ENCODE data around the gene GSTK1.
A peak's percentile ranks its signal among the peaks of the same experiment; 100 is the strongest.

GSTK1 gene

GRCh38 chr7:143282124-143282523 is 18.9 kb downstream of the GSTK1 start:
- no peak overlapping the region for H3K4me3 ChIP-seq (ENCODE audit: low read depth in 1 of 5, low read length in 5 of 5)
- no peak overlapping the region for H3K9ac ChIP-seq (ENCODE audit: low read length in 5 of 5)
- no peaks in the 10 kb centered on the region for H3K36me3 ChIP-seq (ENCODE audit: control insufficient read depth in 5 of 5, insufficient read depth in 5 of 5, low read length in 5 of 5)
- H3K4me1 ChIP-seq (ENCODE audit: control insufficient read depth in 5 of 5, insufficient read depth in 5 of 5, low read length in 5 of 5): peaks cover 8 to 60% (median 51%) of the 10 kb centered on the region in 5 donors
- no peaks in the 10 kb centered on the region for H3K27me3 ChIP-seq (ENCODE audit: control insufficient read depth in 5 of 5, insufficient read depth in 4 of 5, low read length in 5 of 5)
- H3K9me3 ChIP-seq (ENCODE audit: control insufficient read depth in 5 of 5, low read length in 5 of 5): no peaks in the 10 kb centered on the region
- no peak overlapping the region for H3K27ac ChIP-seq (ENCODE audit: low read depth, low read length)

GRCh38 chr7:143283381-143283780 is 20.1 kb downstream of the GSTK1 start:
- H3K9ac ChIP-seq (ENCODE audit: low read length in 5 of 5): peak overlapping the region in 1 of 5 donors; percentile 34
- H3K27me3 ChIP-seq (ENCODE audit: control insufficient read depth in 5 of 5, insufficient read depth in 4 of 5, low read length in 5 of 5): no peaks in the 10 kb centered on the region
- H3K36me3 ChIP-seq (ENCODE audit: control insufficient read depth in 5 of 5, insufficient read depth in 5 of 5, low read length in 5 of 5): no peaks in the 10 kb centered on the region
- H3K27ac ChIP-seq (ENCODE audit: low read depth, low read length): peak overlapping the region; percentile 11
- peaks cover 8 to 67% (median 59%) of the 10 kb centered on the region in 5 donors for H3K4me1 ChIP-seq (ENCODE audit: control insufficient read depth in 5 of 5, insufficient read depth in 5 of 5, low read length in 5 of 5)
- no peaks in the 10 kb centered on the region for H3K9me3 ChIP-seq (ENCODE audit: control insufficient read depth in 5 of 5, low read length in 5 of 5)
- H3K4me3 ChIP-seq (ENCODE audit: low read depth in 1 of 5, low read length in 5 of 5): no peak overlapping the region

- Histone ChIP-seq H3K27ac (ENCODE audit: low read depth, low read length) (peak within 1 kb of the TSS; percentile 30), H3K9me3 (ENCODE audit: control insufficient read depth in 5 of 5, low read length in 5 of 5) (no peaks in the 10 kb centered on the region), H3K9ac (ENCODE audit: low read length in 5 of 5) (peak within 1 kb of the TSS in 3 of 5 donors; percentile 15 to 37 (median 34)), H3K36me3 (ENCODE audit: control insufficient read depth in 5 of 5, insufficient read depth in 5 of 5, low read length in 5 of 5) (no peaks in the 10 kb centered on the region), H3K4me1 (ENCODE audit: control insufficient read depth in 5 of 5, insufficient read depth in 5 of 5, low read length in 5 of 5) (peaks cover 8 to 68% (median 64%) of the 10 kb centered on the region in 5 donors), H3K27me3 (ENCODE audit: control insufficient read depth in 5 of 5, insufficient read depth in 4 of 5, low read length in 5 of 5) (no peaks in the 10 kb centered on the region), H3K4me3 (ENCODE audit: low read depth in 1 of 5, low read length in 5 of 5) (peak within 1 kb of the TSS; percentile 30 to 64 (median 54))
These were observed 21.6 kb downstream of the GSTK1 start, which contains the start of gene TMEM139 for GRCh38 chr7:143284591-143285469. Gene TMEM139, plus strand, starts transcription at chr7:143284958. Its CDS starts 1,000 bp downstream, at chr7:143285958.

- peak overlapping the region; percentile 30 for H3K27ac ChIP-seq (ENCODE audit: low read depth, low read length)
These were observed 22.2 kb downstream of the GSTK1 start for GRCh38 chr7:143285470-143285778.

GRCh38 chr7:143285806-143286521 is 22.7 kb downstream of the GSTK1 start:
- Histone ChIP-seq H3K27me3 (ENCODE audit: control insufficient read depth in 5 of 5, insufficient read depth in 4 of 5, low read length in 5 of 5) (no peaks in the 10 kb centered on the region), H3K4me1 (ENCODE audit: control insufficient read depth in 5 of 5, insufficient read depth in 5 of 5, low read length in 5 of 5) (peaks cover 10 to 70% (median 66%) of the 10 kb centered on the region in 5 donors), H3K9ac (ENCODE audit: low read length in 5 of 5) (no peak overlapping the region), H3K36me3 (ENCODE audit: control insufficient read depth in 5 of 5, insufficient read depth in 5 of 5, low read length in 5 of 5) (no peaks in the 10 kb centered on the region), H3K9me3 (ENCODE audit: control insufficient read depth in 5 of 5, low read length in 5 of 5) (no peaks in the 10 kb centered on the region), H3K27ac (ENCODE audit: low read depth, low read length) (peak overlapping the region; percentile 30), H3K4me3 (ENCODE audit: low read depth in 1 of 5, low read length in 5 of 5) (peak overlapping the region in 2 of 5 donors; percentile 54 to 64)

More at GRCh38 chr7:143285470-143285778, 22.2 kb downstream of the GSTK1 start:
- Histone ChIP-seq H3K36me3 (ENCODE audit: control insufficient read depth in 5 of 5, insufficient read depth in 5 of 5, low read length in 5 of 5) (no peaks in the 10 kb centered on the region), H3K9ac (ENCODE audit: low read length in 5 of 5) (peak overlapping the region in 3 of 5 donors; percentile 2 to 37 (median 15)), H3K9me3 (ENCODE audit: control insufficient read depth in 5 of 5, low read length in 5 of 5) (no peaks in the 10 kb centered on the region), H3K4me3 (ENCODE audit: low read depth in 1 of 5, low read length in 5 of 5) (peak overlapping the region; percentile 30 to 64 (median 54)), H3K27me3 (ENCODE audit: control insufficient read depth in 5 of 5, insufficient read depth in 4 of 5, low read length in 5 of 5) (no peaks in the 10 kb centered on the region), H3K4me1 (ENCODE audit: control insufficient read depth in 5 of 5, insufficient read depth in 5 of 5, low read length in 5 of 5) (peaks cover 10 to 67% (median 66%) of the 10 kb centered on the region in 5 donors)

- Histone ChIP-seq H3K4me3 (ENCODE audit: low read depth in 1 of 5, low read length in 5 of 5) (no peak overlapping the region), H3K27ac (ENCODE audit: low read depth, low read length) (no peak overlapping the region), H3K9ac (ENCODE audit: low read length in 5 of 5) (no peak overlapping the region)
These were observed 23.3 kb downstream of the GSTK1 start for GRCh38 chr7:143286522-143286890.

GRCh38 chr7:143287339-143287934 is 24.2 kb downstream of the GSTK1 start:
- H3K9ac ChIP-seq (ENCODE audit: low read length in 5 of 5): peak overlapping the region in 3 of 5 donors; percentile 12 to 61 (median 55)
- no peaks in the 10 kb centered on the region for H3K27me3 ChIP-seq (ENCODE audit: control insufficient read depth in 5 of 5, insufficient read depth in 4 of 5, low read length in 5 of 5)
- H3K36me3 ChIP-seq (ENCODE audit: control insufficient read depth in 5 of 5, insufficient read depth in 5 of 5, low read length in 5 of 5): peaks cover 0 to 11% (median 6%) of the 10 kb centered on the region in 5 donors
- H3K4me3 ChIP-seq (ENCODE audit: low read depth in 1 of 5, low read length in 5 of 5): peak overlapping the region; percentile 54 to 65 (median 61)
- peaks cover 10 to 70% (median 69%) of the 10 kb centered on the region in 5 donors for H3K4me1 ChIP-seq (ENCODE audit: control insufficient read depth in 5 of 5, insufficient read depth in 5 of 5, low read length in 5 of 5)
- H3K27ac ChIP-seq (ENCODE audit: low read depth, low read length): peak overlapping the region; percentile 54
- H3K9me3 ChIP-seq (ENCODE audit: control insufficient read depth in 5 of 5, low read length in 5 of 5): no peaks in the 10 kb centered on the region

More at GRCh38 chr7:143286522-143286890, 23.3 kb downstream of the GSTK1 start:
- peaks cover 0 to 3% (median 0%) of the 10 kb centered on the region in 5 donors for H3K36me3 ChIP-seq (ENCODE audit: control insufficient read depth in 5 of 5, insufficient read depth in 5 of 5, low read length in 5 of 5)
- no peaks in the 10 kb centered on the region for H3K9me3 ChIP-seq (ENCODE audit: control insufficient read depth in 5 of 5, low read length in 5 of 5)
- no peaks in the 10 kb centered on the region for H3K27me3 ChIP-seq (ENCODE audit: control insufficient read depth in 5 of 5, insufficient read depth in 4 of 5, low read length in 5 of 5)
- peaks cover 10 to 70% (median 69%) of the 10 kb centered on the region in 5 donors for H3K4me1 ChIP-seq (ENCODE audit: control insufficient read depth in 5 of 5, insufficient read depth in 5 of 5, low read length in 5 of 5)

GRCh38 chr7:143287935-143288826 is 24.9 kb downstream of the GSTK1 start, which contains the start of gene CASP2:
Gene CASP2, plus strand, starts transcription at chr7:143288351. Its CDS starts 105 bp downstream, at chr7:143288456.
- Histone ChIP-seq H3K27ac (ENCODE audit: low read depth, low read length) (peak within 1 kb of the TSS; percentile 69), H3K9ac (ENCODE audit: low read length in 5 of 5) (peak within 1 kb of the TSS; percentile 39 to 91 (median 88)), H3K4me1 (ENCODE audit: control insufficient read depth in 5 of 5, insufficient read depth in 5 of 5, low read length in 5 of 5) (peaks cover 10 to 69% (median 67%) of the 10 kb centered on the region in 5 donors), H3K36me3 (ENCODE audit: control insufficient read depth in 5 of 5, insufficient read depth in 5 of 5, low read length in 5 of 5) (peaks cover 0 to 17% (median 12%) of the 10 kb centered on the region in 5 donors), H3K4me3 (ENCODE audit: low read depth in 1 of 5, low read length in 5 of 5) (peak within 1 kb of the TSS; percentile 77 to 94 (median 88)), H3K9me3 (ENCODE audit: control insufficient read depth in 5 of 5, low read length in 5 of 5) (no peaks in the 10 kb centered on the region), H3K27me3 (ENCODE audit: control insufficient read depth in 5 of 5, insufficient read depth in 4 of 5, low read length in 5 of 5) (no peaks in the 10 kb centered on the region)

GRCh38 chr7:143288836-143289235 is 25.6 kb downstream of the GSTK1 start:
- H3K9ac ChIP-seq (ENCODE audit: low read length in 5 of 5): peak overlapping the region; percentile 39 to 91 (median 88)
- peak overlapping the region; percentile 77 to 94 (median 88) for H3K4me3 ChIP-seq (ENCODE audit: low read depth in 1 of 5, low read length in 5 of 5)

More at GRCh38 chr7:143288836-143289235, 25.6 kb downstream of the GSTK1 start:
- Histone ChIP-seq H3K4me1 (ENCODE audit: control insufficient read depth in 5 of 5, insufficient read depth in 5 of 5, low read length in 5 of 5) (peaks cover 6 to 63% (median 61%) of the 10 kb centered on the region in 5 donors), H3K27me3 (ENCODE audit: control insufficient read depth in 5 of 5, insufficient read depth in 4 of 5, low read length in 5 of 5) (no peaks in the 10 kb centered on the region), H3K9me3 (ENCODE audit: control insufficient read depth in 5 of 5, low read length in 5 of 5) (no peaks in the 10 kb centered on the region), H3K27ac (ENCODE audit: low read depth, low read length) (peak overlapping the region; percentile 69), H3K36me3 (ENCODE audit: control insufficient read depth in 5 of 5, insufficient read depth in 5 of 5, low read length in 5 of 5) (peaks cover 2 to 23% (median 19%) of the 10 kb centered on the region in 5 donors)

Data from subcutaneous abdominal adipose tissue (tissue), 5 donors.